Keratinocyte (primary cell): ENCODE measurements around the gene OR2AT4. TPM values are rescaled to one million over a fixed set of nuclear protein-coding genes. Genes with fewer than 3 reads are reported as not detected.

Experiments used
- DNase-seq: peaks from one replicate; pipeline ENCODE4 v3.0.0-alpha.2; 2011; ENCODE audit warnings: low read depth, missing footprints, low spot score
- FAIRE-seq: peaks from 2 replicates; lab custom pipeline; 2011; peaks lifted over from hg19 to GRCh38; lab: Jason Lieb, UNC
- H2AFZ ChIP-seq: 2 replicates; pipeline ENCODE4 v1.6.0; 2012; ENCODE audit warnings: low read length, control low read depth, inconsistent platforms; ENCODE audit not compliant: control insufficient read depth
- H3K27ac ChIP-seq: 2 replicates; pipeline ENCODE4 v1.5.1; 2011; ENCODE audit warnings: low read length; ENCODE audit not compliant: control insufficient read depth, insufficient read depth
- H3K27me3 ChIP-seq: 3 replicates; pipeline ENCODE4 v1.6.0; 2011; ENCODE audit warnings: low read length; ENCODE audit not compliant: control insufficient read depth, insufficient read depth; ENCODE audit errors: extremely low read depth
- H3K36me3 ChIP-seq, 2 experiments: 2 replicates in 1 of 2; 3 replicates in 1 of 2; pipeline ENCODE4 v1.5.1; 2011; ENCODE audit warnings: low read length in 2 of 2, mild to moderate bottlenecking in 1 of 2; ENCODE audit not compliant: control insufficient read depth in 2 of 2, insufficient read depth in 2 of 2; ENCODE audit errors: extremely low read depth in 1 of 2
- H3K4me1 ChIP-seq: 3 replicates; pipeline ENCODE4 v1.5.1; 2011; ENCODE audit warnings: low read length; ENCODE audit not compliant: control insufficient read depth, insufficient read depth; ENCODE audit errors: extremely low read depth
- H3K4me2 ChIP-seq: 3 replicates; pipeline ENCODE4 v1.6.0; 2011; ENCODE audit warnings: low read depth, low read length; ENCODE audit not compliant: control insufficient read depth, insufficient read depth; ENCODE audit errors: extremely low read depth
- H3K4me3 ChIP-seq, 3 experiments: fragments of 200-600 bp in 1 of 3; sonication (generic) in 1 of 3; 2 replicates in 2 of 3; 3 replicates in 1 of 3; pipeline ENCODE4 v1.5.1; 2011 to 2016; ENCODE audit warnings: low read length in 3 of 3, mild to moderate bottlenecking in 3 of 3, control low read depth in 2 of 3, inconsistent platforms in 1 of 3, low read depth in 1 of 3, mixed read lengths in 1 of 3, mixed run types in 1 of 3, moderate library complexity in 1 of 3; ENCODE audit not compliant: control insufficient read depth in 2 of 3, insufficient read depth in 2 of 3; ENCODE audit errors: extremely low read depth in 1 of 3
- H3K79me2 ChIP-seq: 2 replicates; pipeline ENCODE4 v1.6.0; 2012; ENCODE audit warnings: low read length; ENCODE audit not compliant: control insufficient read depth, insufficient read depth
- H3K9ac ChIP-seq: 3 replicates; pipeline ENCODE4 v1.6.0; 2011; ENCODE audit warnings: low read length; ENCODE audit not compliant: control insufficient read depth, insufficient read depth; ENCODE audit errors: extremely low read depth
- H3K9me1 ChIP-seq: 3 replicates; pipeline ENCODE4 v1.6.0; 2011; ENCODE audit warnings: low read length; ENCODE audit not compliant: control insufficient read depth, insufficient read depth; ENCODE audit errors: extremely low read depth
- H3K9me3 ChIP-seq: 2 replicates; pipeline ENCODE4 v1.5.1; 2012; ENCODE audit warnings: low read depth, low read length; ENCODE audit not compliant: control insufficient read depth
- H4K20me1 ChIP-seq: 3 replicates; pipeline ENCODE4 v1.6.0; 2011; ENCODE audit warnings: low read length; ENCODE audit not compliant: control insufficient read depth, insufficient read depth; ENCODE audit errors: extremely low read depth
- EZH2 ChIP-seq: IDR thresholded peaks from one replicate; pipeline ENCODE4 v1.6.1; 2012; ENCODE audit warnings: inconsistent platforms, mild to moderate bottlenecking, low read length, moderate library complexity
- dilution Hi-C: fragments of 300-500 bp; cut with MboI; formaldehyde crosslinking; loops from one replicate; pipeline ENCODE4 v1.7.0; 2020; ENCODE audit warnings: low sequenced_read_pairs; ENCODE audit not compliant: extremely low pct_ligation_motif_present
- polyA plus RNA-seq, 5 experiments: library from polyadenylated mRNA; depleted of rRNA in 3 of 5; stranded (reverse) in 3 of 5; stranded (forward) in 1 of 5; unstranded in 1 of 5; fragments of >200 nt; gene quantifications; 1 replicate in 1 of 5; 2 replicates in 3 of 5; 3 replicates in 1 of 5; pipeline versions ENCODE4 v1.2.1 to v1.2.3, GENCODE V29; 2011 to 2012; ENCODE audit warnings: missing spikeins in 2 of 5, low read depth in 1 of 5, low replicate concordance in 1 of 5
- TF ChIP-seq, protein P1 (sequence below), 3 experiments: IDR thresholded peaks in 1 of 3; conservative IDR thresholded peaks in 1 of 3; optimal IDR thresholded peaks in 1 of 3; 2 replicates in 2 of 3; 3 replicates in 1 of 3; pipeline versions ENCODE3 to v1.5.1; 2011; ENCODE audit warnings: low read length in 3 of 3, mild to moderate bottlenecking in 3 of 3, moderate library complexity in 2 of 3, control low read depth in 1 of 3, inconsistent platforms in 1 of 3; ENCODE audit not compliant: insufficient read depth in 2 of 3; ENCODE audit errors: extremely low read depth in 1 of 3

OR2AT4 gene
- polyA plus RNA-seq, 1 donor (not counting 4 experiments of a cell fraction or from before 2014, with no cell fraction given): not detected

DNA sequence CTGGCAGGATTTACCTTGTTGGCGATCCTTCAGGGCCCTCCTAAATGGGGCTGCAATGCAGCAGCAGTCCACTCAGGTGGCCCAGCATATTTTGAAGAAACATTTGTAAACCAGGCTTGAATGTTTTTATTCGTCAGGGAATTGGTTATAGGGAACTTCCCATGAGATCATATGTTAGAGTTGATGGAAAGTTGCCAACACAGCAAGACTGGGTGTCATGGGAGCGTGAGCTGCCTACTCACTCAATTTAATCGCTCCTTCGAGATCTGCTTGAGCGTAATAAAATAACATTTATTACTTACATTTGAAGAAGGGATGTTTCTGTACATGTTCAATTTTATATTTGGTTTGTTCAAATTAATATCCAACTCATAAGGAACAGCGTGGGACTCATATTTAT lies 19.4 kb downstream of the OR2AT4 start:
- DNase-seq: no peak
- Histone ChIP-seq H3K9me1 (no peaks in the 10 kb centered on the region), H3K27me3 (no peaks in the 10 kb centered on the region), H3K4me1 (no peaks in the 10 kb centered on the region), H3K9ac (no peak overlapping the region), H3K27ac (no peak overlapping the region), H3K79me2 (no peaks in the 10 kb centered on the region), H4K20me1 (no peaks in the 10 kb centered on the region), H3K36me3 (no peaks in the 10 kb centered on the region), H3K4me2 (no peak overlapping the region), H3K9me3 (no peaks in the 10 kb centered on the region), H3K4me3 (no peak overlapping the region), H2AFZ (no peak overlapping the region)
- dilution Hi-C loops: no loop called here
- TF ChIP-seq, protein P1, sequence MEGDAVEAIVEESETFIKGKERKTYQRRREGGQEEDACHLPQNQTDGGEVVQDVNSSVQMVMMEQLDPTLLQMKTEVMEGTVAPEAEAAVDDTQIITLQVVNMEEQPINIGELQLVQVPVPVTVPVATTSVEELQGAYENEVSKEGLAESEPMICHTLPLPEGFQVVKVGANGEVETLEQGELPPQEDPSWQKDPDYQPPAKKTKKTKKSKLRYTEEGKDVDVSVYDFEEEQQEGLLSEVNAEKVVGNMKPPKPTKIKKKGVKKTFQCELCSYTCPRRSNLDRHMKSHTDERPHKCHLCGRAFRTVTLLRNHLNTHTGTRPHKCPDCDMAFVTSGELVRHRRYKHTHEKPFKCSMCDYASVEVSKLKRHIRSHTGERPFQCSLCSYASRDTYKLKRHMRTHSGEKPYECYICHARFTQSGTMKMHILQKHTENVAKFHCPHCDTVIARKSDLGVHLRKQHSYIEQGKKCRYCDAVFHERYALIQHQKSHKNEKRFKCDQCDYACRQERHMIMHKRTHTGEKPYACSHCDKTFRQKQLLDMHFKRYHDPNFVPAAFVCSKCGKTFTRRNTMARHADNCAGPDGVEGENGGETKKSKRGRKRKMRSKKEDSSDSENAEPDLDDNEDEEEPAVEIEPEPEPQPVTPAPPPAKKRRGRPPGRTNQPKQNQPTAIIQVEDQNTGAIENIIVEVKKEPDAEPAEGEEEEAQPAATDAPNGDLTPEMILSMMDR (optimal IDR thresholded peaks at IDR 0.05 in 1 of 3, IDR thresholded peaks at IDR 0.05 in 1 of 3, conservative IDR thresholded peaks at IDR 0.05 in 1 of 3; ENCODE audit: extremely low read depth in 1 of 3, insufficient read depth in 2 of 3, low read length in 3 of 3): no peak
- no peak for TF ChIP-seq EZH2
- FAIRE-seq: no peak

DNA sequence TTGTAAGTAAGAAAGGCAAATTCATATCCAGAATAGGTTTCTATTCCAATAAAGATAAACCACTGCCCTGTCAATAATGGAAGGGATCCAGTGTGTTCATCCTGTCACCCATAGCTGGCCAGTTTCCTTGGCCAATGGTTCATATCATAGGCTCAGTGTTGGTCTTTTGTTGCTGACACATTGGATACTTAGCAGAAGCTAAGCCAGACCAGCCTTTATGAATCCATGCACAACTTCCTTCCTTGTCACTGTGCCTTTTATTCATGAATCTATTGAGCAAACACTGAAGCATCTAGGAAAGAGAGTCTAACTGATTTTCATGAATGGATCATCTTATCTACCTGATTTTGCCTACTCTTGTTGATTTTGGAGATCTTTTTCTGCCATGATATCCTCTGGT lies 20.0 kb downstream of the OR2AT4 start:
- FAIRE-seq: no peak

More for the DNA sequence above, 20.0 kb downstream of the OR2AT4 start:
- H2AFZ ChIP-seq: no peak overlapping the region
- TF ChIP-seq EZH2: no peak
- DNase-seq: no peak
- H3K27me3 ChIP-seq: peaks cover 3% of the 10 kb centered on the region
- no peaks in the 10 kb centered on the region for H3K9me3 ChIP-seq
- no peaks in the 10 kb centered on the region for H3K36me3 ChIP-seq
- no peak overlapping the region for H3K27ac ChIP-seq
- H3K9ac ChIP-seq: no peak overlapping the region
- no peaks in the 10 kb centered on the region for H4K20me1 ChIP-seq
- H3K79me2 ChIP-seq: no peaks in the 10 kb centered on the region
- H3K4me3 ChIP-seq: no peak overlapping the region
- H3K9me1 ChIP-seq: no peaks in the 10 kb centered on the region
- dilution Hi-C loops: no loop called here
- no peak overlapping the region for H3K4me2 ChIP-seq
- H3K4me1 ChIP-seq: no peaks in the 10 kb centered on the region
